Naive thymus-derived CD4-positive, alpha-beta T cell (primary cell): ENCODE results near the gene IFT22. TPM values are rescaled to one million over a fixed set of nuclear protein-coding genes. Genes with fewer than 3 reads are reported as not detected.
"Not testable (repeated sequence)": the region's sequence is repeated elsewhere in the genome, so short reads cannot be mapped to it uniquely, and the experiment has no call there.

Source experiments
- ATAC-seq: fragments of 150-1000 bp; cut with Tn5 transposase; 2 replicates; pipeline ENCODE4 v1.10.0; 2021; ENCODE audit warnings: mild to moderate bottlenecking, moderate library complexity
- CTCF ChIA-PET: fragments of 350-600 bp; sonication (Branson Sonifier 250); formaldehyde crosslinking; loops from one replicate; lab custom pipeline; 2021; ENCODE audit warnings: antibody characterized with exemption; lab: Charles Lee
- POLR2A ChIA-PET: fragments of 350-600 bp; sonication (Branson Sonifier 250); formaldehyde crosslinking; loops from one replicate; lab custom pipeline; 2021; ENCODE audit warnings: antibody characterized with exemption, inconsistent platforms; lab: Charles Lee
- DNase-seq, 9 donors: peaks; one replicate each; pipeline versions ENCODE4 v3.0.0 to v3.0.0-alpha.2; 2020 to 2022; ENCODE audit warnings: mixed read lengths in 1 of 9
- H3K27ac ChIP-seq: one replicate; pipeline ENCODE4 v1.7.0; 2013; ENCODE audit warnings: mild to moderate bottlenecking, low read depth, low read length, moderate library complexity
- H3K27me3 ChIP-seq, 2 donors: one replicate each; pipeline ENCODE4 v1.7.0; 2013; ENCODE audit warnings: low read length in 2 of 2, mild to moderate bottlenecking in 2 of 2, moderate library complexity in 2 of 2; ENCODE audit not compliant: control insufficient read depth in 2 of 2, insufficient read depth in 2 of 2
- H3K36me3 ChIP-seq, 3 experiments: 1 replicate in 2 of 3; 2 replicates in 1 of 3; pipeline ENCODE4 v1.7.0; 2013; ENCODE audit warnings: low read length in 3 of 3, mild to moderate bottlenecking in 3 of 3, moderate library complexity in 1 of 3; ENCODE audit not compliant: insufficient read depth in 3 of 3, control insufficient read depth in 2 of 3
- H3K4me1 ChIP-seq, 2 donors: one replicate each; pipeline ENCODE4 v1.7.0; 2013; ENCODE audit warnings: low read length in 2 of 2, mild to moderate bottlenecking in 2 of 2, moderate library complexity in 1 of 2; ENCODE audit not compliant: control insufficient read depth in 2 of 2, insufficient read depth in 2 of 2
- H3K4me3 ChIP-seq: 2 replicates; pipeline ENCODE4 v1.7.0; 2013; ENCODE audit warnings: mild to moderate bottlenecking, low read length
- H3K9me3 ChIP-seq, 3 experiments: 1 replicate in 2 of 3; 2 replicates in 1 of 3; pipeline ENCODE4 v1.7.0; 2013; ENCODE audit warnings: low read length in 3 of 3; ENCODE audit not compliant: control insufficient read depth in 2 of 3
- H3K27ac Mint-ChIP-seq, 9 donors: one replicate each; pipeline ENCODE4 v1.8.0; 2020 to 2022; ENCODE audit warnings: mixed read lengths in 9 of 9, mild to moderate bottlenecking in 8 of 9, moderate library complexity in 5 of 9, inconsistent platforms in 2 of 9
- H3K27me3 Mint-ChIP-seq, 5 donors: one replicate each; pipeline ENCODE4 v1.8.0; 2021 to 2022; ENCODE audit warnings: mixed read lengths in 5 of 5, mild to moderate bottlenecking in 1 of 5
- H3K36me3 Mint-ChIP-seq, 5 donors: one replicate each; pipeline ENCODE4 v1.8.0; 2020 to 2022; ENCODE audit warnings: mixed read lengths in 5 of 5, mild to moderate bottlenecking in 3 of 5, inconsistent platforms in 1 of 5
- H3K4me1 Mint-ChIP-seq, 7 donors: one replicate each; pipeline ENCODE4 v1.8.0; 2020 to 2022; ENCODE audit warnings: mixed read lengths in 7 of 7, mild to moderate bottlenecking in 3 of 7, inconsistent platforms in 1 of 7
- H3K4me3 Mint-ChIP-seq, 10 donors: one replicate each; pipeline ENCODE4 v1.8.0; 2020 to 2022; ENCODE audit warnings: mild to moderate bottlenecking in 10 of 10, mixed read lengths in 10 of 10, moderate library complexity in 6 of 10, inconsistent platforms in 2 of 10
- H3K9me3 Mint-ChIP-seq, 11 donors: one replicate each; pipeline ENCODE4 v1.8.0; 2020 to 2022; ENCODE audit warnings: mixed read lengths in 11 of 11, mild to moderate bottlenecking in 4 of 11, inconsistent platforms in 1 of 11, moderate library complexity in 1 of 11
- intact Hi-C, 2 donors: fragments of 100-400 bp; cut with micrococcal nuclease; formaldehyde crosslinking; loops; one replicate each; pipeline ENCODE4 v1.15.1; 2023
- polyA plus RNA-seq, 2 donors: library from polyadenylated mRNA; unstranded; fragments of 300-500 nt; fragmentation: Illumina TruSeq; gene quantifications; one replicate each; pipeline ENCODE4 v1.2.3, GENCODE V29; 2021
- total RNA-seq, 6 experiments: library from RNA in 5 of 6; stranded (reverse) in 5 of 6; gene quantifications; 1 replicate in 5 of 6; 2 replicates in 1 of 6; pipeline ENCODE4 v1.2.3 and lab custom pipeline; 2021 to 2026

The IFT22 gene
- total and polyA plus RNA-seq, 7 experiments from 2014 or later, result 3.7 to 12.3 (median 6.7) TPM

GRCh38 chr7:101269664-101270063 is 51.9 kb downstream of the IFT22 start:
- CTCF ChIA-PET, result no interaction called here

GRCh38 chr7:101265622-101266516 is 55.7 kb downstream of the IFT22 start:
- Mint-ChIP-seq H3K27me3 (peaks cover 0 to 12% (median 4%) of the 10 kb centered on the region in 5 donors), H3K36me3 (no peaks in the 10 kb centered on the region), H3K4me3 (no peak overlapping the region), H3K4me1 (no peaks in the 10 kb centered on the region), H3K27ac (no peak overlapping the region), H3K9me3 (no peaks in the 10 kb centered on the region)
- DNase-seq, result no peak
- no peak for ATAC-seq
- ChIA-PET POLR2A (no interaction called here), CTCF (no interaction called here)
- Histone ChIP-seq H3K36me3 (no peaks in the 10 kb centered on the region), H3K4me1 (no peaks in the 10 kb centered on the region), H3K9me3 (no peaks in the 10 kb centered on the region), H3K27ac (no peak overlapping the region), H3K27me3 (no peaks in the 10 kb centered on the region), H3K4me3 (no peak overlapping the region)
- intact Hi-C loops, result no loop called here

More at GRCh38 chr7:101269664-101270063, 51.9 kb downstream of the IFT22 start:
- Histone ChIP-seq H3K4me3 (no peak overlapping the region), H3K36me3 (no peaks in the 10 kb centered on the region), H3K9me3 (no peaks in the 10 kb centered on the region), H3K4me1 (no peaks in the 10 kb centered on the region), H3K27me3 (no peaks in the 10 kb centered on the region), H3K27ac (no peak overlapping the region)
- Mint-ChIP-seq H3K4me3 (no peak overlapping the region), H3K36me3 (no peaks in the 10 kb centered on the region), H3K4me1 (no peaks in the 10 kb centered on the region), H3K27me3 (peaks cover 0 to 14% (median 5%) of the 10 kb centered on the region in 5 donors), H3K9me3 (no peaks in the 10 kb centered on the region), H3K27ac (no peak overlapping the region)
- ATAC-seq, result no peak
- POLR2A ChIA-PET, result no interaction called here
- intact Hi-C loops, result no loop called here
- no peak for DNase-seq

- H3K4me1 Mint-ChIP-seq, H3K4me3 Mint-ChIP-seq, DNase-seq, H3K4me3 ChIP-seq, H3K9me3 Mint-ChIP-seq, H3K27me3 Mint-ChIP-seq, H3K4me1 ChIP-seq, H3K36me3 ChIP-seq, ATAC-seq, H3K9me3 ChIP-seq, CTCF ChIA-PET, H3K27ac Mint-ChIP-seq, H3K36me3 Mint-ChIP-seq, H3K27ac ChIP-seq, H3K27me3 ChIP-seq, intact Hi-C loops, POLR2A ChIA-PET: not testable (repeated sequence)
Observed at GRCh38 chr7:101264102-101264706, 57.4 kb downstream of the IFT22 start.

Other genes starting within 250 kb of the IFT22 start
- gene TRIM56, start 236.3 kb downstream of the IFT22 start, total RNA-seq, result 10 to 100 TPM; 49.6 to 72.3 (median 68.0) TPM
- 10 to 100 TPM in 1 of 2 donors, 1 to 10 TPM in 1; 5.3 to 17.0 TPM for gene TRIM56, start 236.3 kb downstream of the IFT22 start, polyA plus RNA-seq
- gene SERPINE1, start 194.7 kb downstream of the IFT22 start, total RNA-seq, result under 1 TPM in 3 of 5 experiments, not detected in 2; 0.08 to 0.56 (median 0.36) TPM
- gene SERPINE1, start 194.7 kb downstream of the IFT22 start, polyA plus RNA-seq, result not detected
- gene AP1S1, start 167.3 kb downstream of the IFT22 start, total RNA-seq, result 10 to 100 TPM in 1 of 5 experiments, 1 to 10 TPM in 4; 6.2 to 39.4 (median 8.3) TPM
- gene AP1S1, start 167.3 kb downstream of the IFT22 start, polyA plus RNA-seq, result 1 to 10 TPM; 3.3 to 6.9 TPM
- under 1 TPM in 1 of 5 experiments, not detected in 4; 0.19 TPM for gene VGF, start 156.2 kb downstream of the IFT22 start, total RNA-seq
- gene VGF, start 156.2 kb downstream of the IFT22 start, polyA plus RNA-seq, result not detected
- gene NAT16, start 141.5 kb downstream of the IFT22 start, total RNA-seq, result not detected
- gene NAT16, start 141.5 kb downstream of the IFT22 start, polyA plus RNA-seq, result not detected
- gene MOGAT3, start 120.8 kb downstream of the IFT22 start, total RNA-seq, result not detected
- not detected for gene MOGAT3, start 120.8 kb downstream of the IFT22 start, polyA plus RNA-seq
- 10 to 100 TPM; 18.5 to 88.4 (median 44.2) TPM for gene PLOD3, start 104.2 kb downstream of the IFT22 start, total RNA-seq
- 10 to 100 TPM; 15.7 to 25.4 TPM for gene PLOD3, start 104.2 kb downstream of the IFT22 start, polyA plus RNA-seq
- 10 to 100 TPM; 32.1 to 72.1 (median 37.6) TPM for gene ZNHIT1, start 103.6 kb downstream of the IFT22 start, total RNA-seq
- 10 to 100 TPM; 39.9 to 57.3 TPM for gene ZNHIT1, start 103.6 kb downstream of the IFT22 start, polyA plus RNA-seq
- gene CLDN15, start 84.0 kb downstream of the IFT22 start, total RNA-seq, result 10 to 100 TPM; 22.9 to 58.6 (median 27.4) TPM
- gene CLDN15, start 84.0 kb downstream of the IFT22 start, polyA plus RNA-seq, result 1 to 10 TPM in 1 of 2 donors, under 1 TPM in 1; 0.51 to 3.3 TPM
- 100 to 1,000 TPM in 4 of 5 experiments, 10 to 100 TPM in 1; 79.8 to 121 (median 107) TPM for gene FIS1, start 76.7 kb downstream of the IFT22 start, total RNA-seq
- 100 to 1,000 TPM; 234 to 253 TPM for gene FIS1, start 76.7 kb downstream of the IFT22 start, polyA plus RNA-seq
- under 1 TPM in 1 of 5 experiments, not detected in 4; 0.24 TPM for gene COL26A1, start 41.1 kb upstream of the IFT22 start, total RNA-seq
- gene COL26A1, start 41.1 kb upstream of the IFT22 start, polyA plus RNA-seq, result not detected